Type B pancreatic cell (in vitro differentiated cells): Measurements from ENCODE around the gene LBR. TPM values are rescaled to one million over a fixed set of nuclear protein-coding genes. Genes with fewer than 3 reads are reported as not detected.

Source experiments
- DNase-seq: peaks from one replicate; pipeline ENCODE4 v3.0.0; 2021; ENCODE audit warnings: mixed read lengths; ENCODE audit not compliant: unreplicated experiment; ENCODE audit errors: extremely low spot score
- H3K27ac Mint-ChIP-seq: 2 replicates; pipeline ENCODE4 v1.8.0; 2021; ENCODE audit warnings: mild to moderate bottlenecking, mixed read lengths
- H3K27me3 Mint-ChIP-seq: 2 replicates; pipeline ENCODE4 v1.8.0; 2021; ENCODE audit warnings: mixed read lengths
- H3K36me3 Mint-ChIP-seq: 2 replicates; pipeline ENCODE4 v1.8.0; 2021; ENCODE audit warnings: mixed read lengths
- H3K4me1 Mint-ChIP-seq: one replicate; pipeline ENCODE4 v1.8.0; 2021; ENCODE audit warnings: mixed read lengths; ENCODE audit not compliant: unreplicated experiment
- H3K4me3 Mint-ChIP-seq: 2 replicates; pipeline ENCODE4 v1.8.0; 2021; ENCODE audit warnings: mild to moderate bottlenecking, mixed read lengths
- H3K9me3 Mint-ChIP-seq: 2 replicates; pipeline ENCODE4 v1.8.0; 2021; ENCODE audit warnings: mixed read lengths
- CTCF ChIP-seq: fragments of 200-600 bp; sonication (generic); conservative IDR thresholded peaks from 2 replicates; pipeline ENCODE4 v1.5.0; 2021; ENCODE audit warnings: antibody characterized with exemption, mild to moderate bottlenecking
- total RNA-seq: library from RNA; stranded (reverse); gene quantifications from 2 replicates; pipeline ENCODE4 v1.2.1, GENCODE V29; 2021; ENCODE audit warnings: low replicate concordance

Gene LBR
- total RNA-seq, 1 donor from 2014 or later = 94.6 TPM

DNA sequence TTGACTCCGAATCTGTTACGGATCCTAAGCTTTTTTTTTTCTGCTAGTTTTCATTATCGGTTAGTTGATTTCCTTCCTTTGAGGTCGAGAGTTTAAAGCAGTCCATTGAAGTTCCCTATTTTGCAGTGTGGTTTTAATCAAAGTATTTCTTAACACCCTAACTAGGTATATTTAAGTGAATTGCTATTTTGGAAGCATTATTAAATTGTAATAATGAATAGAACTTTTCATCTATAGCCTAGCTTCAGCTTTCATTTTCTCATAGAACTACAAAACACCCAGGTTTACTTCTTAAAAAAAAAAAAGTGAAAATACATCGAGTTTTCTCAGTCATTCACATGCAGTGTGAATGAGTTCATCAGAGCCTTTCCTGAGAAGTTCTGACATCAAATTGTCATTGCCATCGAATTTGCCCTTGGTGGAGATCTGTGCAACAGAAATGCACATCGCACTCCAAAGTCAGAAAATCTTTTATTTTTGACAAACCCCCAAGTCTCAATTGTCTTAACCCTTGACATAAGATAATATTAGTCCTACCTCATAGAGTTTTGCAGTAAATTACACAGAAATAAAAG lies 1.1 kb upstream of the LBR start:
- no peaks in the 10 kb centered on the region for H3K36me3 Mint-ChIP-seq
- TF ChIP-seq CTCF = no peak
- H3K4me1 Mint-ChIP-seq = peaks cover 35% of the 10 kb centered on the region
- no peaks in the 10 kb centered on the region for H3K27me3 Mint-ChIP-seq
- H3K9me3 Mint-ChIP-seq = no peaks in the 10 kb centered on the region
- peak overlapping the region; percentile 90 for H3K4me3 Mint-ChIP-seq
- H3K27ac Mint-ChIP-seq = peak overlapping the region; percentile 92
- DNase-seq = no peak

DNA sequence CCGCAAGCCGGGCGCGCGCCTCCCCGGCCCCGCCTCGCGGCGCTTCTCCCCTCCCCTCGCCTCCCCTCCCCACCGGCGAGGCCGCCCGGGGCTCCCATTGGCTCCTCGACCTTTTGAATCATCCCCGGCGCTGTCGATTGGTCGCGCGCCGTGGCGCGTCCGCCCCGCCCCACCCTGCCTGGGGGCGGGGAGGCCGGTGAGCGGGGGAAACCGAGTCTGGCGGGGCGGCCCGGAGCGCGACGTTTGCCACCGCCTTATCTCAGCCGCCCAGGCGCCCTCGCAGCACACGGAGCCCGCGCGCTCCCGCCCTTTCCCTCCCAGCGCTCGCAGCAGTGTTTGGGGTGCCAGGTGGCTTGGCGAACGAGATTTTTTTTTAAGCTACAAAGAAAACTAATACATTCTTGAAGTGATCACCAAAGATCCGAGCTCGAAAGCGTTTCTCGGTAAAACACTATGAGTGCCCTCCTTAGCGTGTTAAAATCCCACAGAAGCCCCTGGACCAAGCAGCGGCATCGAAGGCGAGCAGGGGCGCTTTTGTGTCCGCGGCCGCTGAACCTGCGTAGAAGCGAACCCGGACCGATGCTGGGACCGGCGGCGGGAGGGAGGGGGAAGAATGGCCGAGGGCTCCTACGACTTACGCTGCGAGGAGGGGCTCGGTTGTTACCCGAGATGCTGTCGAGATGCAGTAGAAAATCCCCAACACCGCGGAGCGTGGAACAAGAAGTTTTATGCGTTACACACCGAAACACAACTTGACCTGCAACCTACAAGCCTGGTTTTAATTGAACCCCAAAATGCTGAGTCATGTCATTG lies 436 bp upstream of the LBR start:
- peak overlapping the region; percentile 92 for H3K27ac Mint-ChIP-seq
- H3K27me3 Mint-ChIP-seq = no peaks in the 10 kb centered on the region
- TF ChIP-seq CTCF = no peak
- peaks cover 41% of the 10 kb centered on the region for H3K4me1 Mint-ChIP-seq
- DNase-seq = peak; percentile 95
- H3K4me3 Mint-ChIP-seq = peak overlapping the region; percentile 90
- no peaks in the 10 kb centered on the region for H3K9me3 Mint-ChIP-seq
- peaks cover 6% of the 10 kb centered on the region for H3K36me3 Mint-ChIP-seq

DNA sequence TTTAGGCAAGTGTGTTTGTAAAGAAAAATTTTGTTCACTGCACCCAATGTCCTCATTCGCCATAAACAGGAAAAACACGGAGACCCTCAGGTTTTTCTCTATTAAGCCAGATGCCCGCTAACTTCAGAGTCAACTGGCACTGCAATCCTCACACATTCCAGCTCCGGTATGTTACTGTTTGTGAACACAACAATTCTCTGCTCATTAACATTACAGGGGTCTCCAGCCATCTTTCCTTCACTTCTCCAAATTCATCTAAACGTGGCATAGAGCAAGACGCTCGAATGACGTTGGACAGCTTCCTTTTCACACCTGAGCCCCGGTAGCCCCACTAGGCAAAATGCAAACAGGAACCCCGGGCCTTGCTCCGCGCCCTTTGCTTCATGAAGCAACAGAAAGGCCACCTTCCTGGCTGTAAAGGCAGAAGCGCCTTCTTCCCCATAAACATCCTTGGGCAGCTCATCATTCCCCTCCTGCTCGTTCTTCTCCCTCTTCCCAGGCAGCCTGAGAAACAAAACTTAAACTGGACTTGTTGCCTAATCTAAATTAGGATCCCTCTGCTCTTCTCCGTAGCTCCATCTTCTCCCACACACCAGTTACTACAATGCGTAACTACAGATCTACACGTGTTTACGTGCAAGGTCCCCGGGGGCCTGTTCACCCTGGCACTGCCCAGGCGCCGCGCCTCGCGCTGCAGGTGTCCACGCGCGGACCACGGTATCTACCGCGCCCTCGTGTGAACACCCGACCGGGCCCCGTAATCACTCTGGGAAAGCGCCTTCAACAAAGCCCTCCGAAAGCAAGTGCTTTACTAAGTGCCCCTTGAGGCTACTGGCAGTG lies 1.2 kb downstream of the LBR start:
- Mint-ChIP-seq H3K27ac (peak overlapping the region; percentile 93), H3K4me1 (peaks cover 57% of the 10 kb centered on the region), H3K36me3 (peaks cover 14% of the 10 kb centered on the region), H3K4me3 (peak overlapping the region; percentile 95), H3K9me3 (no peaks in the 10 kb centered on the region), H3K27me3 (no peaks in the 10 kb centered on the region)
- DNase-seq = no peak
- no peak for TF ChIP-seq CTCF

DNA sequence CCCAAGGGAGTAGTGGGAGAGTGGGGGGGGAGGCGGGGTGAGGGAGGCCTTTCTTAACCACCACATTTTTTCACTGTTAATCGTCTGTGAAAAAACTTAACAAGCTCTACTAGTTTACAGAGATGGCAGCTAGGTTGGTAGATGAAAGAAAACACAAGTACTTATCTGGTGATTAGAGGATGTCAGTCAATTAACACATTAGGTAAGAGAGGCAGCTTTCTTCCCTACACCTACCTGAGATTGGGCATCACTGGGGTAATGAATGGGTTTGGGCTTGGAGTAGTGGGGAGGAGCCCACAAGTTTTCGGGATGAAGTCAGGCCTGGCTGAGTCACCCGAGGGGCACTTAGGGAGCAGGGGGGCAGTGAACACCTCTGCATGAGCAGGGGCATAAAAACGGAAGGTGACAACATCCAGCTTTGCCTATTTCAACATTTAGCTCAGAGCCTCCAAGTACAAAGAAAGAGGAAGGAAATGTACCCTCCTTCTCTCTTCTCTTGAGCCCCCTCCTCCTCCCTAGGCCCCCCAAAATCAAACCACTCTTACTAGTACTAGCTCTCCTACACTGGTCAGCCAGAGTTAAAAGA lies 2.5 kb downstream of the LBR start:
- H3K27ac Mint-ChIP-seq = peak overlapping the region; percentile 93
- TF ChIP-seq CTCF = no peak
- no peaks in the 10 kb centered on the region for H3K27me3 Mint-ChIP-seq
- H3K4me1 Mint-ChIP-seq = peaks cover 58% of the 10 kb centered on the region
- no peak for DNase-seq
- H3K9me3 Mint-ChIP-seq = no peaks in the 10 kb centered on the region
- peaks cover 15% of the 10 kb centered on the region for H3K36me3 Mint-ChIP-seq
- H3K4me3 Mint-ChIP-seq = peak overlapping the region; percentile 95

DNA sequence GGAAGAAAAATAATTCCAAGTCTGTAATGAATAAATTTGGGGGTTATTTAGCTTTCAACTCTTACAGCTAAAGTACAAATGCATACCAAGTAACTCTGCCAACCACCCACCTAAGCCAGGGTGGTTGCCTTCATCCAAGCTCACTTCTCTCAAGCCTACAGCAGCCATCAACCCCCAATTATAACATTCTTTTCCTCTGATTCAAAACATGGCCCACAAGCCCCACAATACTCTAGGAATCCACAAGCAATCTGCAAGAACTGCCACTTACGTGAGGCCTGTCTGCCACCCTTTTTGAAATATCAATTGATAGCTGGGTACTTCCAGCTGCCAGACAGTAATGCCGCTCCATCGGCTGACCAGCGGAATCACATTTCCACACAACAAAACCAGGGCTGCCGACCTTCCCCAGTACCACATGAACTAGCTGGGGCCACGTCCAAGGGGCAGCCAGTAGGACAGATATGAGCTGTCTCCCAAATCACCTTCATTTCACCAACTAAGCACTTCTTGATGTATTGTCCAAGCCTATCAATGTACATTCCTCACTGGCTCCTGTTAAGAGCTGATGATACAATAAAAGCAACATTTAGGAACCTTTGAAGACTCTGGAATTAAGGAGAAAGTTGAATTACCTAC lies 3.2 kb downstream of the LBR start:
- Mint-ChIP-seq H3K27me3 (no peaks in the 10 kb centered on the region), H3K4me3 (peak overlapping the region; percentile 73), H3K4me1 (peaks cover 61% of the 10 kb centered on the region), H3K9me3 (no peaks in the 10 kb centered on the region), H3K27ac (peak overlapping the region; percentile 37), H3K36me3 (peaks cover 17% of the 10 kb centered on the region)
- no peak for DNase-seq
- TF ChIP-seq CTCF = no peak
